DND-41 (cell line): Measurements from ENCODE around the gene GSG1L.

Experiments used
- EZH2 ChIP-seq: IDR thresholded peaks from 3 replicates; pipeline ENCODE4 v1.6.1; 2012; ENCODE audit warnings: borderline replicate concordance, low read depth, mild to moderate bottlenecking, moderate library complexity, low read length, inconsistent platforms; ENCODE audit not compliant: severe bottlenecking
- TF ChIP-seq, protein P1 (sequence below): IDR thresholded peaks from 2 replicates; pipeline ENCODE4 v1.5.1; 2012; ENCODE audit warnings: borderline replicate concordance, low read length, moderate library complexity, mild to moderate bottlenecking; ENCODE audit not compliant: poor library complexity, severe bottlenecking; ENCODE audit errors: extremely low read depth

DNA sequence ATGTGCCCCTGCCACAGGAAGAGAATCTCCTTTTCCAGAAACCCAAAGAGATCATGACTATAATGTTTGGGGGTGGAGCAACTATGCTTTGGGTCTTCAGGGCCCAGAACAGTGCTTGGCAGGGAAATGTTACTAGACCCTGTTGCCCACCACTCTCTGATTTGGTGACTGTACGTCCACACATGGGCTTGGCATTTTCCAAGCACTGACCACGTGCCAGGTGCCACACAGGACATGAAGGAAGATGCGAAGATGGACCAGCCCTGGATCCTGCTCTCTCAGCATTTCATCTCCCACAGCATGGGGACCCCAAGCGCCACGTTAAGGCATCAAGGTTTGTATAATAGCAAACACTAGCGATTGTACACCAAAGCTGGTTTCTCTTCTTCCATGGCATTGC is 50.1 kb downstream of the GSG1L start:
- TF ChIP-seq, protein P1, sequence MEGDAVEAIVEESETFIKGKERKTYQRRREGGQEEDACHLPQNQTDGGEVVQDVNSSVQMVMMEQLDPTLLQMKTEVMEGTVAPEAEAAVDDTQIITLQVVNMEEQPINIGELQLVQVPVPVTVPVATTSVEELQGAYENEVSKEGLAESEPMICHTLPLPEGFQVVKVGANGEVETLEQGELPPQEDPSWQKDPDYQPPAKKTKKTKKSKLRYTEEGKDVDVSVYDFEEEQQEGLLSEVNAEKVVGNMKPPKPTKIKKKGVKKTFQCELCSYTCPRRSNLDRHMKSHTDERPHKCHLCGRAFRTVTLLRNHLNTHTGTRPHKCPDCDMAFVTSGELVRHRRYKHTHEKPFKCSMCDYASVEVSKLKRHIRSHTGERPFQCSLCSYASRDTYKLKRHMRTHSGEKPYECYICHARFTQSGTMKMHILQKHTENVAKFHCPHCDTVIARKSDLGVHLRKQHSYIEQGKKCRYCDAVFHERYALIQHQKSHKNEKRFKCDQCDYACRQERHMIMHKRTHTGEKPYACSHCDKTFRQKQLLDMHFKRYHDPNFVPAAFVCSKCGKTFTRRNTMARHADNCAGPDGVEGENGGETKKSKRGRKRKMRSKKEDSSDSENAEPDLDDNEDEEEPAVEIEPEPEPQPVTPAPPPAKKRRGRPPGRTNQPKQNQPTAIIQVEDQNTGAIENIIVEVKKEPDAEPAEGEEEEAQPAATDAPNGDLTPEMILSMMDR: no peak
- no peak for TF ChIP-seq EZH2
